ENCODE data around the gene CARNS1.
A peak's percentile ranks its signal among the peaks of the same experiment; 100 is the strongest.

Gene CARNS1

GRCh38 chr11:67429722-67430121, 14.2 kb downstream of the CARNS1 start:
- DNase-seq: no peak

GRCh38 chr11:67431346-67432249, 16.1 kb downstream of the CARNS1 start:
- no peak for DNase-seq

- DNase-seq: no peak
These were observed 17.3 kb downstream of the CARNS1 start for GRCh38 chr11:67432655-67433349.

- peak; percentile 29 for DNase-seq
These were observed 18.3 kb downstream of the CARNS1 start for GRCh38 chr11:67433536-67434394.

GRCh38 chr11:67434395-67434881, 19.0 kb downstream of the CARNS1 start:
- peak; percentile 35 for DNase-seq

- peak; percentile 36 for DNase-seq
These were observed 19.7 kb downstream of the CARNS1 start for GRCh38 chr11:67435031-67435726.

- no peak for DNase-seq
These were observed 20.4 kb downstream of the CARNS1 start for GRCh38 chr11:67435727-67436458.

GRCh38 chr11:67436459-67437081, 21.1 kb downstream of the CARNS1 start:
- DNase-seq: peak; percentile 81

- peak; percentile 91 for DNase-seq
These were observed 21.8 kb downstream of the CARNS1 start, which contains the start of gene PTPRCAP for GRCh38 chr11:67437082-67437808. TSS of gene PTPRCAP (minus strand) at chr11:67437682. CDS start at chr11:67437619, 63 bp downstream.

GRCh38 chr11:67437809-67438157, 22.3 kb downstream of the CARNS1 start:
- DNase-seq: no peak

- peak; percentile 86 for DNase-seq
These were observed 22.9 kb downstream of the CARNS1 start for GRCh38 chr11:67438158-67438902.

GRCh38 chr11:67439321-67440228, 24.1 kb downstream of the CARNS1 start:
- DNase-seq: peak; percentile 47

GRCh38 chr11:67440229-67441097, 25.0 kb downstream of the CARNS1 start:
- DNase-seq: peak; percentile 48

GRCh38 chr11:67441098-67441563, 25.7 kb downstream of the CARNS1 start:
- DNase-seq: peak; percentile 22

- peak; percentile 32 for DNase-seq
These were observed 26.4 kb downstream of the CARNS1 start for GRCh38 chr11:67441731-67442351.

All from CD4-positive, alpha-beta T cell treated with Interleukin-17A for 4 hours (primary cell).